GM13976 (cell line): ENCODE measurements around the gene NTRK2.
"Not testable (repeated sequence)": the region's sequence is repeated elsewhere in the genome, so short reads cannot be mapped to it uniquely, and the experiment has no call there.

ENCODE experiments used
- DNase-seq: peaks from one replicate; pipeline ENCODE4 v3.0.0; 2012; ENCODE audit warnings: low spot score
- in situ Hi-C: fragments of 300-500 bp; cut with MboI; formaldehyde crosslinking; loops from one replicate; pipeline ENCODE4 v1.12.0; 2022; ENCODE audit warnings: low sequenced_read_pairs, mixed read lengths, inconsistent platforms; ENCODE audit not compliant: unreplicated experiment
- TF ChIP-seq, protein P1 (sequence below): IDR thresholded peaks from 2 replicates; pipeline ENCODE4 v1.5.1; 2012; ENCODE audit warnings: borderline replicate concordance, mild to moderate bottlenecking; ENCODE audit not compliant: insufficient read depth; ENCODE audit errors: extremely low read depth, missing control alignments, control extremely low read depth

Gene NTRK2

DNA sequence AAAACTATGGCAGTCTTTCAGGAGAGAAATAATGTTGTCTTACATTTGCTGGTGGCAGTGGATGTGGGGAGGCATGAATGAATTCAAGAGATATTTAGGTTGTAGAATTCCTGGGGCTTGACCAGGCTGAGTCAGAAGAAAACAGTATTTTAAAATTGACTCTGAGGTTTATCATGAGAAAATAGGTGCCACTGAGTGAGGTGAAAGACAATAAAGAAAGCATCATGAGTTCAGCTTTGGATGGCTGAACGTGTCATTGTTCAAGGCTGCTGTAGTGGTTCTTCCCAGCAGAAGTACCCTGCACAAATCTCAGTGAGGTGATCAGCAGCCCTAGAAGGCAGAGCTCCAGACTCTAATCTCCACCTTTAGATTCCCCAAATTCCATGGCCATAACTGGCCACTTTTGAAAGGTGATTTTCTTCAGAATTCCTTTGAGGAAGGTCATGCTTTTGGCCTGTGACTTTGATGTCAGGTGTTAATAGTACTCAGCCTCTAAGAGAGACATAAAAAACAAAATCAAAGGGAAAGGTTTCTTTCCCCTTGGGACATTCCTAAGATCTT lies 395.4 kb downstream of the NTRK2 start:
- DNase-seq, result no peak
- in situ Hi-C loops, result no loop called here
- TF ChIP-seq, protein P1, sequence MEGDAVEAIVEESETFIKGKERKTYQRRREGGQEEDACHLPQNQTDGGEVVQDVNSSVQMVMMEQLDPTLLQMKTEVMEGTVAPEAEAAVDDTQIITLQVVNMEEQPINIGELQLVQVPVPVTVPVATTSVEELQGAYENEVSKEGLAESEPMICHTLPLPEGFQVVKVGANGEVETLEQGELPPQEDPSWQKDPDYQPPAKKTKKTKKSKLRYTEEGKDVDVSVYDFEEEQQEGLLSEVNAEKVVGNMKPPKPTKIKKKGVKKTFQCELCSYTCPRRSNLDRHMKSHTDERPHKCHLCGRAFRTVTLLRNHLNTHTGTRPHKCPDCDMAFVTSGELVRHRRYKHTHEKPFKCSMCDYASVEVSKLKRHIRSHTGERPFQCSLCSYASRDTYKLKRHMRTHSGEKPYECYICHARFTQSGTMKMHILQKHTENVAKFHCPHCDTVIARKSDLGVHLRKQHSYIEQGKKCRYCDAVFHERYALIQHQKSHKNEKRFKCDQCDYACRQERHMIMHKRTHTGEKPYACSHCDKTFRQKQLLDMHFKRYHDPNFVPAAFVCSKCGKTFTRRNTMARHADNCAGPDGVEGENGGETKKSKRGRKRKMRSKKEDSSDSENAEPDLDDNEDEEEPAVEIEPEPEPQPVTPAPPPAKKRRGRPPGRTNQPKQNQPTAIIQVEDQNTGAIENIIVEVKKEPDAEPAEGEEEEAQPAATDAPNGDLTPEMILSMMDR, result no peak

DNA sequence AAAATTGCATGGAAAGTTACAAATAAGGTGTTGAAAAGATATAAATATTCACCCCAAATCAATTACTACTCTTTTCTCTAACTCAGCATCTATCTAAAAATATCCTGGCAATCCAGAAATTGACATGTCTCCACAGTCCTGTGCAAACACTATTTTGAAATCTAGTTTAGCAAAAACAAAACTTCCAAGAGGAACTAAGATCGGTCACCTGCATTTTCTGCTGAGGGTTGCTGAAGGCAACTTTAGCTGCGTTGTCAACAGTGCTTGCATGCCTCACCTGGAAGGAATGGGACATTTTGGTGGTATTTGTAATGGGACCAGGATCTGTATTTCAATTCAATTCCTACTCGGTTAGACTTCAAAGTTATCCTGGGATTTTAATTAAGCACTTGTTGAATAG lies 398.3 kb downstream of the NTRK2 start:
- DNase-seq, result peak; percentile 36
- in situ Hi-C loops, result no loop called here
- TF ChIP-seq, protein P1, result no peak

DNA sequence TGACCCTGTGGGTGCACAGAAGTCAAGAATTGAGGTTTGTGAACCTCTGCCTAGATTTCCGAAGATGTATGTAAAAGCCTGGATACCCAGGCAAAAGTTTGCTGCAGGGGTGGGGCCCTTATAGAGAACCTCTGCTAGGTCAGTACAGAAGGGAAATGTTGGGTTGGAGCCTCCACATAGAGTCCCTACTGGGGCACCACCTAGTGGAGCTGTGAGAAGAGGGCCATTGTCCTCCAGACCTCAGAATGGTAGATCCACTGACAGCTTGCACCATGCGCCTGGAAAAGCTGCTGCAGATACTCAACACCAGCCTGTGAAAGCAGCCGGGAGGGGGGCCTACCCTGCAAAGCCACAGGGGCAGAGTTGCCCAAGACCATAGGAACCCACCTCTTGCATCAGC lies 399.9 kb downstream of the NTRK2 start:
- in situ Hi-C loops, DNase-seq: not testable (repeated sequence)
- TF ChIP-seq, protein P1, result peak; percentile 27
